GM12878 (cell line): ENCODE measurements around the gene PGLYRP4.

Experiments
- CTCF ChIP-seq, 3 experiments: IDR thresholded peaks in 2 of 3; conservative IDR thresholded peaks in 1 of 3; 2 replicates each; pipeline ENCODE4 v1.5.1; 2011; ENCODE audit warnings: low read depth in 3 of 3, low read length in 3 of 3, mild to moderate bottlenecking in 3 of 3, control low read depth in 2 of 3, moderate library complexity in 2 of 3, inconsistent platforms in 1 of 3, mixed read lengths in 1 of 3; ENCODE audit not compliant: control insufficient read depth in 2 of 3, insufficient read depth in 1 of 3; ENCODE audit errors: extremely low read depth in 1 of 3
- ESRRA ChIP-seq: IDR thresholded peaks from 2 replicates; pipeline ENCODE4 v1.6.1; 2012; ENCODE audit warnings: mild to moderate bottlenecking, low read length, improper control_type of control experiment
- ETV6 ChIP-seq, 2 experiments: fragments of 450-650 bp in 1 of 2; IDR thresholded peaks in 1 of 2; conservative IDR thresholded peaks in 1 of 2; 2 replicates each; pipeline ENCODE4 v1.6.1; 2014; ENCODE audit warnings: antibody characterized with exemption in 1 of 2, borderline replicate concordance in 1 of 2, low read depth in 1 of 2, mild to moderate bottlenecking in 1 of 2, moderate library complexity in 1 of 2
- EZH2 ChIP-seq: IDR thresholded peaks from 2 replicates; pipeline ENCODE4 v1.6.1; 2012; ENCODE audit warnings: low read depth, mild to moderate bottlenecking, control low read depth, inconsistent platforms, low read length, borderline replicate concordance; ENCODE audit not compliant: control insufficient read depth
- HCFC1 ChIP-seq: fragments of 150-350 bp; IDR thresholded peaks from 2 replicates; pipeline ENCODE4 v1.6.1; 2014; ENCODE audit warnings: low read length
- KDM1A ChIP-seq: fragments of 200-600 bp; sonication (generic); IDR thresholded peaks from 2 replicates; pipeline ENCODE4 v1.6.1; 2016; ENCODE audit warnings: borderline replicate concordance
- POLR2A ChIP-seq: IDR thresholded peaks from 2 replicates; pipeline ENCODE4 v1.6.1; 2011; ENCODE audit warnings: low read depth, mild to moderate bottlenecking, low read length
- POLR2AphosphoS5 ChIP-seq: IDR thresholded peaks from 2 replicates; pipeline ENCODE4 v1.6.1; 2011; ENCODE audit warnings: mild to moderate bottlenecking, low read length, inconsistent platforms
- USF1 ChIP-seq: IDR thresholded peaks from 2 replicates; pipeline ENCODE4 v1.6.1; 2011; ENCODE audit warnings: borderline replicate concordance, low read depth, mild to moderate bottlenecking, moderate library complexity, mixed read lengths, low read length; ENCODE audit not compliant: insufficient read depth; ENCODE audit errors: extremely low read length
- USF2 ChIP-seq: IDR thresholded peaks from 2 replicates; pipeline ENCODE4 v1.6.1; 2011; ENCODE audit warnings: low read depth, low read length, improper control_type of control experiment, borderline replicate concordance
- ZZZ3 ChIP-seq: IDR thresholded peaks from 2 replicates; pipeline ENCODE4 v1.6.1; 2011; ENCODE audit warnings: low read depth; ENCODE audit not compliant: control insufficient read depth, insufficient read length

- TF ChIP-seq USF2: no peak
- TF ChIP-seq CTCF (IDR thresholded peaks at IDR 0.05 in 2 of 3, conservative IDR thresholded peaks at IDR 0.05 in 1 of 3; ENCODE audit: control insufficient read depth in 2 of 3, extremely low read depth in 1 of 3, insufficient read depth in 1 of 3, low read depth in 3 of 3, low read length in 3 of 3): no peak
- TF ChIP-seq USF1: no peak
- TF ChIP-seq POLR2A: no peak
- no peak for TF ChIP-seq ESRRA
- TF ChIP-seq ETV6 (conservative IDR thresholded peaks at IDR 0.05 in 1 of 2, IDR thresholded peaks at IDR 0.05 in 1 of 2; ENCODE audit: borderline replicate concordance in 1 of 2, low read depth in 1 of 2): no peak
- TF ChIP-seq KDM1A: no peak
- TF ChIP-seq EZH2: no peak
- TF ChIP-seq HCFC1: no peak
- TF ChIP-seq POLR2AphosphoS5: no peak
- no peak for TF ChIP-seq ZZZ3
These were observed 32.1 kb upstream of the PGLYRP4 start for GRCh38 chr1:153380711-153381110.
